OCI-LY1 (cell line): ENCODE results near the gene SRSF5.

Experiments used
- CTCF ChIP-seq: fragments of 200-600 bp; sonication (generic), shearing (Covaris generic); IDR thresholded peaks from 2 replicates; pipeline ENCODE4 v1.5.1; 2017; ENCODE audit warnings: mild to moderate bottlenecking, antibody characterized with exemption, low read length, moderate library complexity, mixed read lengths
- EZH2 ChIP-seq: fragments of 200-600 bp; sonication (generic), shearing (Covaris generic); IDR thresholded peaks from 2 replicates; pipeline ENCODE4 v1.8.0; 2017; ENCODE audit warnings: borderline replicate concordance, mixed run types, mild to moderate bottlenecking, antibody characterized with exemption, low read length, moderate library complexity, mixed read lengths

GRCh38 chr14:69776875-69777453 is 10.0 kb downstream of the SRSF5 start:
- TF ChIP-seq CTCF (no peak), EZH2 (no peak)
